Nephron progenitor cell (in vitro differentiated cells): ENCODE measurements around the gene INPP5A.
A peak's percentile ranks its signal among the peaks of the same experiment; 100 is the strongest.
"Not testable (repeated sequence)": the region's sequence is repeated elsewhere in the genome, so short reads cannot be mapped to it uniquely, and the experiment has no call there.

Experiments
- DNase-seq: peaks from one replicate; pipeline ENCODE4 v3.0.0; 2021
- H3K27ac Mint-ChIP-seq: 2 replicates; pipeline ENCODE4 v1.8.0; 2021; ENCODE audit warnings: mild to moderate bottlenecking, moderate library complexity, mixed read lengths
- H3K27me3 Mint-ChIP-seq: 2 replicates; pipeline ENCODE4 v1.8.0; 2021; ENCODE audit warnings: mild to moderate bottlenecking, low read depth, mixed read lengths; ENCODE audit not compliant: poor library complexity
- H3K36me3 Mint-ChIP-seq: 2 replicates; pipeline ENCODE4 v1.8.0; 2021; ENCODE audit warnings: low read depth, mixed read lengths
- H3K4me1 Mint-ChIP-seq: 2 replicates; pipeline ENCODE4 v1.8.0; 2021; ENCODE audit warnings: mixed read lengths
- H3K4me3 Mint-ChIP-seq: 2 replicates; pipeline ENCODE4 v1.8.0; 2021; ENCODE audit warnings: mild to moderate bottlenecking, moderate library complexity, mixed read lengths
- H3K9me3 Mint-ChIP-seq: 2 replicates; pipeline ENCODE4 v1.8.0; 2021; ENCODE audit warnings: mild to moderate bottlenecking, moderate library complexity, mixed read lengths
- CTCF ChIP-seq: fragments of 200-600 bp; sonication (generic); IDR thresholded peaks from 2 replicates; pipeline ENCODE4 v1.5.0; 2021; ENCODE audit warnings: antibody characterized with exemption

The INPP5A gene

GRCh38 chr10:132788180-132788830 lies 250.7 kb downstream of the INPP5A start:
- no peak for TF ChIP-seq CTCF
- H3K27me3 Mint-ChIP-seq, result peaks cover 83% of the 10 kb centered on the region
- no peak overlapping the region for H3K4me3 Mint-ChIP-seq
- no peaks in the 10 kb centered on the region for H3K9me3 Mint-ChIP-seq
- H3K27ac Mint-ChIP-seq, result no peak overlapping the region
- peaks cover under 1% of the 10 kb centered on the region for H3K36me3 Mint-ChIP-seq
- peak; percentile 55 for DNase-seq
- peaks cover 10% of the 10 kb centered on the region for H3K4me1 Mint-ChIP-seq

GRCh38 chr10:132788831-132789219 lies 251.2 kb downstream of the INPP5A start:
- Mint-ChIP-seq H3K9me3 (no peaks in the 10 kb centered on the region), H3K4me1 (peaks cover 4% of the 10 kb centered on the region), H3K27me3 (peaks cover 78% of the 10 kb centered on the region), H3K27ac (no peak overlapping the region), H3K36me3 (no peaks in the 10 kb centered on the region), H3K4me3 (no peak overlapping the region)
- peak; percentile 61 for DNase-seq
- TF ChIP-seq CTCF, result no peak

GRCh38 chr10:132789659-132790148 lies 252.1 kb downstream of the INPP5A start:
- peaks cover 70% of the 10 kb centered on the region for H3K27me3 Mint-ChIP-seq
- no peak for TF ChIP-seq CTCF

DNA sequence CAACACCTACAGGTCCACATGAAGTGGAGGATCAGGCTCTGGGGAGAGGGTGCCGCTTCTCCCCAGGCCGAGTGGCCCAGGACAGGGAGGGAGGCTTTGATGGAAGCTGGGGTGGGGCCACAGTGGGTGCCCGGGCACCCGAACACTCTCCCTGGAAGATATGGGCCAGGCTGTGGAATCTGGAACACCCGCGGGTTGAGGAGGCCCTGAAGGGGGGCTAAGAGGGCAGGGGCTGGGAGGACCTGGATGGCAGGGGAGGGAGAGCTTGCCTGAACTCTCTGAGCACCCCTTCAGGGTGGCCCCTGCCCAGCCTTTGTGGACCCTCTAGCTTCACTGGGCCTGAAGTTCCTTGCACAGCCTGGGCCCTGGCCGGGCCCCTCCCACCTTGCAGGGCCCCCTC lies 252.9 kb downstream of the INPP5A start:
- no peak for TF ChIP-seq CTCF
- no peaks in the 10 kb centered on the region for H3K36me3 Mint-ChIP-seq
- no peak overlapping the region for H3K27ac Mint-ChIP-seq
- no peak overlapping the region for H3K4me3 Mint-ChIP-seq
- H3K27me3 Mint-ChIP-seq, result peaks cover 64% of the 10 kb centered on the region
- no peak for DNase-seq
- no peaks in the 10 kb centered on the region for H3K9me3 Mint-ChIP-seq
- H3K4me1 Mint-ChIP-seq, result no peaks in the 10 kb centered on the region

More at GRCh38 chr10:132789659-132790148, 252.1 kb downstream of the INPP5A start:
- DNase-seq, result no peak
- Mint-ChIP-seq H3K27ac (no peak overlapping the region), H3K9me3 (no peaks in the 10 kb centered on the region), H3K4me1 (no peaks in the 10 kb centered on the region), H3K4me3 (no peak overlapping the region), H3K36me3 (no peaks in the 10 kb centered on the region)

DNA sequence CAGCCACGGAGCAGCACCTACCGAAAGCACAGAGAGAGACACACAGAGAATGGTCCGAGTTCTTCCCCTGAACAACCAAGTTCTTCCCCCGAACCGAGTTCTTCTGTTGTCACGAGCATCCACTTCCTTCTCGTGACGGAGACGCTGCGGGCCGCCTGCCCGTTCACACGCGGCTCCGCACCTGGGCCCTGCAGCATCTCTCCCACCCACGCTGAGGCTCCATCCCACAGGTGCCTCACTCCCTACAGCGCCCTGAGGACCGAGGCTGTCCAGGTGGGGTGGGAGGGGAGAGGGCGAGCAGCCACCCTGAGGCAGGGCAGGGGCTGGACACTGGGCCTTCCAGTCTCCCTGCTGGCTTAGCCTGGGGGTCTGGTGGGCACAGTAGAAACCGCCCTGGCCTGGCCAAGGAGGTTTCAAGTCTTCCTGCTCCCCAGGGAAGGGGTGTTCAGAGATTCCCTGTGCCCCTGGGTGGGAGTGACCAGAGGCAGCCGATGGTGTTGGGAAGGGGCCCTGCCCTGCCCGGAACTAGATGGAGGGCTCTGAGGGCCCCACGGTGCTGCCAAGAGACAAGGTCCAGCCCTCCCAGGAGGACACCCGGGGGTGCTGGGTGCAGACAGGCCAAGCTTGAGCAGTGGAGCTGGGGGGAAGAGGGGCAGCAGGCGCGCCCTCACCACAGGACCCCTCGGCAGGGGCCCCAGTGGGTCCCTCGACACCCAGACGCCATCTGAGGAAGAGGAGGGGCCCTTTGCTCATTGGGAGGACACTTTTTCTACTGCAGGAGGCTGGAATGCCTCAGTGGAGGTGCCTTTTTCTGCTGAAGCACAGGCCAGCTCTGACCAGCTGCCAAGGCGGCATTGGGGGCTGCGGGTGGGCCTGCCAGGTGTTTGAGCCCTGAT lies 253.6 kb downstream of the INPP5A start:
- DNase-seq, result no peak
- H3K27me3 Mint-ChIP-seq, result peaks cover 69% of the 10 kb centered on the region
- no peak for TF ChIP-seq CTCF
- no peaks in the 10 kb centered on the region for H3K36me3 Mint-ChIP-seq
- H3K4me1 Mint-ChIP-seq, result no peaks in the 10 kb centered on the region
- H3K4me3 Mint-ChIP-seq, result no peak overlapping the region
- no peak overlapping the region for H3K27ac Mint-ChIP-seq
- H3K9me3 Mint-ChIP-seq, result no peaks in the 10 kb centered on the region

DNA sequence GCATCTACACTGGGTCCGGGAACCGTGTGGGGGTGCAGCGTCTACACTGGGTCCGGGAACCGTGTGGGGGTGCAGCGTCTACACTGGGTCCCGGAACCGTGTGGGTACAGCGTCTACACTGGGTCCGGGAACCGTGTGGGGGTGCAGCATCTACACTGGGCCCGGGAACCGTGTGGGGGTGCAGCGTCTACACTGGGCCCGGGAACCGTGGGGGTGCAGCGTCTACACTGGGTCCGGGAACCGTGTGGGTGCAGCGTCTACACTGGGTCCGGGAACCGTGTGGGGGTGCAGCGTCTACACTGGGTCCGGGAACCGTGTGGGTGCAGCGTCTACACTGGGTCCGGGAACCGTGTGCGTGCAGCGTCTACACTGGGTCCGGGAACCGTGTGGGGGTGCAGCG lies 254.5 kb downstream of the INPP5A start:
- H3K4me3 Mint-ChIP-seq, H3K9me3 Mint-ChIP-seq: not testable (repeated sequence)
- peaks cover 64% of the 10 kb centered on the region for H3K27me3 Mint-ChIP-seq

More for the DNA sequence above, 254.5 kb downstream of the INPP5A start:
- H3K36me3 Mint-ChIP-seq, DNase-seq, H3K27ac Mint-ChIP-seq, H3K4me1 Mint-ChIP-seq: not testable (repeated sequence)
